SK-N-SH treated with all-trans-retinoic acid at 6 μM for 48 hours (cell line): ENCODE measurements around the gene SLC43A3.

Experiments
- ARNTL ChIP-seq: fragments of 450-650 bp; formaldehyde crosslinking; IDR thresholded peaks from 2 replicates; pipeline ENCODE4 v1.5.0; 2020; ENCODE audit warnings: low read depth, mild to moderate bottlenecking, moderate library complexity, borderline replicate concordance
- RARB ChIP-seq: fragments of 250-450 bp; sonication (Bioruptor Pico); IDR thresholded peaks from 2 replicates; pipeline ENCODE4 v1.8.0; 2021; ENCODE audit warnings: mild to moderate bottlenecking, moderate library complexity
- ZNF70 ChIP-seq: fragments of 450-650 bp; formaldehyde crosslinking; IDR thresholded peaks from 2 replicates; pipeline ENCODE4 v1.5.0; 2020; ENCODE audit warnings: mild to moderate bottlenecking, moderate library complexity

GRCh38 chr11:57473285-57473841, 46.4 kb upstream of the SLC43A3 start:
- TF ChIP-seq ARNTL (CRISPR knock-in tag) (no peak), RARB (no peak), ZNF70 (CRISPR knock-in tag) (no peak)
